GM18907 (cell line): Measurements from ENCODE around the gene PIWIL1.

Experiments used
- ATAC-seq: cut with Tn5 transposase; IDR thresholded peaks from one replicate; pipeline ENCODE4 v1.9.1; 2021; ENCODE audit warnings: mild to moderate bottlenecking, moderate library complexity; ENCODE audit not compliant: unreplicated experiment

PIWIL1 gene

DNA sequence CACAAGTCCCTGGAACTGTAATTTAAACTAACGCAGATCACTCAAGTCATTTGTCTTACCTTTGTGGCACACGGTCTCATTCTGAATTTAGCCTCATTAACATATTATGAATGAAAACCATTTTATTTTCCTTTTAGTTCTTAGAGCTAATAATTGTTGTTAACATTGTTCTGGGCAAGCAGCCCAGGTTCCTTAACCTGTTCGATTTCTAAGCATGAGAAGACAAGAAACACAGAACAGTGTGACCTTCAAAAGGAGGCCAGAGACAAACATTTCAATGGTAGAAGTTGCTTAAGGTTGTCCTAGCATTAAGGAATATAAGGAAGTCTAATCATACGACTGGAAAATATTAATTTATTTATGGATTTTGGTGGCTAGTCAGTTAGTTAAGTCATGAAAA, 35.2 kb downstream of the PIWIL1 start:
- ATAC-seq, result no peak

DNA sequence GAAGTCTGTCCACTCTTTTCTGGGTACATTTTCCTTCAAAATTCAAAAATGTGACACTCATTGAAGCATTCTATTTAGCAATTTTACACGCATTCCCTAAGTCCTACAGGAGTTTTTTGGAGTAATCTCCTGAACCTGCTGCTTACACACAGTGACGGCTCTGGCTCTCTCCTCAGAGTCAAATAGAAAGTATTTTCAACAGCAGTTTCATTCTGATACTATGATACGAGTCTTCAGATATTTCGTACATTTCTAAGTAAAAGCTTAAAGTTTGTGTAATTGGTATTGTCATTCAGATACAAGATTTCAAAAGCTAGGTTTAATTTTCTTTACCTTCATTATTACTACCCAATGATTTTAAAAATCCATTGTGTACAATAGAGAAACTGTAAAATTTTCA, 36.4 kb downstream of the PIWIL1 start:
- ATAC-seq, result no peak

DNA sequence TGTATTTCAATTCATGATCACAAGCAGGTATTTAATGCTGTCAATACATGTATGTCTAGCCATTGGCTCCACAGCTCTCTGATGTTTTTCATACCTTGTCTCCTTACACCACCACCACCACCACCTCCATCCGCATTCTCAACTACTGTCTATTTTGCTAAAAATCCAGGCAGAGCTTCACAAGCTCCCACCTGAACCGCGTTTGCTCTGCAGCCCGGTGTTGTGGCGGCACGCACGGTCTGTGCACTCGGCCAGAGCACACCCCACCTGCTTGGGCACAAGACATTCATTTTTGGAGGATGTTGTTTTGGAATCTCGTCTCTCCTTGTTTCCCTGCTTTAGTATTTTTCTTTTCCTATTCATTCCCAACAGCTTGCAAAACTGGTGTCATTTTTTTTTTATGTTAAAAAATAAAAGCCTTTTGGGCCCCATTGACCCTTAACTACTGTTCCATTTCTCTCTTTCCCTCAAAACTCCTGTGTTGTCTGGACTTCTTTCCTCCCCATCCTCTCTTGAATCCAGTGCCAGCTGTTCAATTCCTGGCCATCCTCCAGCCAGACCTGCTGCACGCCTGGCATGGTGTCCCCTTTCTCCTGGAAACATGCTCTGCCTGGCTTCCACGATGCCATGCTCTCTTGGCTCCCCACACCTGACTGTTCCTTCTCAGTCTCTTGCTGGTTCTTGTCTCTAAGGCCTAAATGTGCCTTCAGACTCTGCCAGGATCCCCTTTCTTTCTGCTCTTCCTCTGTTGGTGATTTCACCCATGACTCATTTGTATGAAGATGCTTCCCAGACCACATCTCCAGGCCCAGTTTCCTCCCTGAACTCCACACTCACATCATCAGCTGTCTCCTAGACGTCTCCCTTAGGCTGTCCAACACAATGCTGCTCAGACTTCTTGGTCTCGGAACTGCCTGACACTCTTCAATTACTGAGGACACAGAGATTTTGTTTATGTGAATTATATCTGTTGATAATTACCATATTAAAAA, 37.9 kb downstream of the PIWIL1 start:
- no peak for ATAC-seq

DNA sequence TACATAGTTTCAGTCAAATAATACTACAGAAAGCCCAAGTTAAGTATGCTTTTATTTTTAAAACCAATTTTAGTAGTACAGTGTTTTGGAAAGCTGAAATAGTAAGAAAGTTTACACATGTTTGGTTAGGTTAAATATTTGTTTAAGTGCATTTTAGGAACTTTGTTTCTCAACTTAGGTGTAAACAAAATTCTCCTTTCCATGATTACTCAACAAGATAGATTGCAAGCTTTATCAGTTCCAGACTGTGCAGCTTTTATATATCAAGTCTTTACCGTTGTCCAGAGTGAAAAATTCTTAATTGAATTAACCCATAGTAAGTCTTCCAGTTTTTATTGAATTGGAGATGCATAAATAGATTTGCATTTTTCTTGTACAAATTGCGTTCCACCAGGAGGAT, 45.1 kb downstream of the PIWIL1 start:
- ATAC-seq, result no peak

DNA sequence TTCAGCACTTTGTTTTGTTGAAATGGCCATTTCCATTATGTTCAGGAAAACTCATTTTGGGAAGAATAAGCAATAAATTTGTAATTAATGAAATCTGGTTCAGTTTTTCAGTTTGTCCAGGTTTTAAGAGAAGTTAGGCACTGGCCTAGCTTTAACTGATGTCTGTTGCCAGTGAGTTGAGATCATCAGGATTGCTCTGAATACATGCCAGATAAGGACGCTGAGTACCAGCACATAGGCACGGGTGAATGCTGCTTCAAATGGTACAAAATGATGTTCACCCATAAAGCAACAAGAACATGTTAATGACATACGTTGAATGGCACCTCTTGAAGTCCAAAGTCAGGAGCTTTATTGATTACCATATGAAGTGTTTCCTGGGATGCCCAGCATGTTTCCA, 46.5 kb downstream of the PIWIL1 start:
- no peak for ATAC-seq

DNA sequence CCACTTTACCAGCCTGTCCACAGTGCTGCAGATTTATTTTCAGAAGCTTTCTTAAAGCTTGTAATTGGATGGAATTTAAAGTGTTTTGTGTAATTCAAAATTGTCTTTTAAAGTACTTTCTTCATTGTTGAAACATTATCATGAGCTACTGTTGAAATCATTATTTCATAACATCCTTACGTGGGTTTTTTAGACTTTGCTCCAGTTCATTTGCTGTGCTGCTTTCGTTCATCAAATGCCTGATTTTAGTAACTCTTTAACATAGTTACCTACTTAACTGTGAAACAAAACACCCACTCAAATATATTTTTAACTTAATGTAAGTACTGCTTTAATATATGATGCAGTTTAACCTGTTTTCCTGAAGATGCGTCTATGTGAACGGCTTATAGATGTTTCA, 47.5 kb downstream of the PIWIL1 start:
- ATAC-seq, result no peak

DNA sequence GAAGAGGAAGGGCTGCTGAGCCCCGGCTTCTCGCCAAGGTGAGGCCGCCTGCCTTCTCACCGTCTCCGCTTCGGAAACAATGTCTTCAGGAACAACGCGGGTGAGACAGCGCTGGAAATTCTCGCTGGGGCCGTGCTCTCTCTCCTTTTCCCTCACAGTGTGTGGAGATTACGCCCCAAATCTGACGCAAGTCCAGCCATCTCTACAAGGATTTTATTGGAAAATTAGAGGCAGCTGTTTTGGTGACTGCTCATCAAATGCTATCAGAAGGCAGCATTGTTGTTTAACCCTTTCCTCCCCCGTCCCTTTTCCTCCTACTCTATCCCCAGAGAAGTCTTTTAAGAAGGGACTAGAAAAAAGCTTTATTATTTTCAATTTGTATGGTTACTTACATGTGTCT, 53.5 kb downstream of the PIWIL1 start:
- ATAC-seq, result no peak

DNA sequence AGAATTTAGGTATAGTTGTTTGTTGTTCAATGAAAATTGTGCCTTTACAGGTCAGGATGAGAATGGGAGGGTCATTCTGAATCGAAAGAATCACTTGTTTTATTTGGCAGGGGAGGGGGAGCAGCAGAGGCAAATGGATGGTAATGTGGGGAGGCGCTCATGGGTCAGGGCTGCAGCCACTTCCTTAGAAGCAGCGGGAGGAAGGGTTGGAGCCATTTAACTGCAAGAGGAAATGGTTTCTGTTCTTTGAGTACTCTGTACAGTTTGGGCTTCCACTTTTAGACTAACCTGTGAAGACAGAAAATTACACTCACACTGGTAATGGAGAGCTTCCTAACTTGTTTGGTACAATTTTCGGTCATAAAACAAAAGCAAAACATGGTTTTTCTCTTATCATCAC, 57.2 kb downstream of the PIWIL1 start:
- ATAC-seq, result no peak

DNA sequence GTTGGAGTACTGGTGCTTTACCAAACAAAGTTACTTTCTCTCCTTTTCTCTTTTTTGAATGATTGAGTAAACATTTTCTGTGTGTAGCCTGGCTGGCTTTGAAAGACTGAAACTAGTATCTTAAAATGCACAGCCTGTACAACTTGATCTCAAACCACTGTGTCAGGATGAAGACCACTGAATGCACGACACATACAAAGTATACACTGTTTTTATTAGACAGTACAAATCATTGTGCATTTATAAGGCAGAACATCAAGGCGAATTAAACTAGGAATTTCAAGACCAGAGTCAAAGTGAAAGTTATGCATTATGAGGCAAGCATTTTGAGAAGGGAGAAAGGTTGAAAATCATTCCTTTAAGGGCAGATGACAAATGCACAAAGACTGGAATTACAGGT, 59.0 kb downstream of the PIWIL1 start:
- ATAC-seq, result no peak

DNA sequence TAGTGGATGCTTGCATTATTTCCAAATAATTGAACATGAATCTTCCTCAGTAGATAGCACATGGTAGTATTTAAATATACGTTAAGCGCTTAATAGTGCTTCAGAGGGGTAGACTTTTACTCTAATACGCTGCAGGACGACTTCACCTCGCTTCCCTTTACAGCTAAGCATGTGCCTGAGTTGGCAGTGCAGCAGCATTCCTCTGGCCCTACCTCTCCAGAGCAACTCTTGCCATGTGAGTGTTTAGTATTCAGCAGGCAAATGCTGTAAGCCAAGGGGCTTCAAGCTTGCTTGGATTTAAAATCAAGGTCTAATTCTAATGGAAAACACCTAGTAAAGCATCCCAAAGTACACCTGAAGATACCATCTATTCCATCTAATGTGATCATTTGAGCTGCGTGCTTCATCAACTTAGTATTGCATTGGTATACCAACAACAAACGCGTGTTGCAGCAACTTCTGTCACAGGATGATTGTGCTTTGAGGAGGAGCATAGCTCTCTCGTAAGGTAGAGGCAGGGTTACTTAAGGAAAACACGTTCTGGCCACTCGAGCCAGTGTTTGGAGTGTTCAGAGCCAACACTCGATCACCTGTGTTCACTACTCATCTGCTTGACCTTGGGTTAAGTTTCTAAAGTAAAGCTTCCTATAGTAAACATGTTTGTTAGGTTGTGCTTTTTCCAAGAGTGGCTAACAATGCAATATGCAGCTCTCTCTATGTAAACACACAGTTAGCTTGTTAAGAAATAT, 60.6 kb downstream of the PIWIL1 start:
- ATAC-seq, result no peak

DNA sequence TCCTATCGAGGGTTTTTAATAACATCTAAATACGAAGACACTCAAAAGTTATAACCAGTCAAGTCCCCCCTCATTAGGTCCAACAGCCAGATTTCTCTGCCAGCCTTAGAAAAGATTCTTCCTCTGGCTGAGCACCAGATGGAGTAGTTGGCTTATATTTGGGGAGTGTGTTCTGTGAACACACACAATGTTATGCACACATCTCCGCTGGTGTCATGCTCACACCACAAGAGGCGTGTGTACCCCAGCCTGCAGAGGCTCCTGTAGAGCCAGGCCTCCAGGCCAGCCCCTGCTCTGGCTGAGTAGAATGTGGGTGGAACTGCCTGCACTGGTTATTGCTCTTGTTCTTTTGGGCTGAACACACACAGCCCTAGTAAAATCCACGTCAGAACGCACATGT, 64.0 kb downstream of the PIWIL1 start:
- no peak for ATAC-seq

DNA sequence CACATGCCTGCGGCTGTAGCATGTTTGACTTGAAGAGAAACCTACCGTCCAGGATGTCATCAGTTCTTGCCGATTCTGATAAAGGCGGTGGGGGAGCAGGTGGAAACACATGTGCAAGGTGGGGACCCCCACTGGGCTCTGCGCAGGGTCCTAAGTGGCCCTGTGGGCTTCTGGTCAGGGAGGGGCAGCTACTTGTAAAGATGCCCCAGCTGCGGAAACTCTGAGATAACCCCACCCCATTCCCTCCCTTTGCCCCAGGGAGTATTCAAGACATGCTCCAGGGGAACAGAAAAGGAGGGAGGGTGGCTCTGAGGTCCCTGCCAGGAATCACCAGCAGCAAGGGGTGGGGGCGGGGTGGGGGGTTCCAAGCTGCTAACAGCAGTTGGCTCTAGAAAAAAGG, 67.6 kb downstream of the PIWIL1 start:
- ATAC-seq, result no peak

DNA sequence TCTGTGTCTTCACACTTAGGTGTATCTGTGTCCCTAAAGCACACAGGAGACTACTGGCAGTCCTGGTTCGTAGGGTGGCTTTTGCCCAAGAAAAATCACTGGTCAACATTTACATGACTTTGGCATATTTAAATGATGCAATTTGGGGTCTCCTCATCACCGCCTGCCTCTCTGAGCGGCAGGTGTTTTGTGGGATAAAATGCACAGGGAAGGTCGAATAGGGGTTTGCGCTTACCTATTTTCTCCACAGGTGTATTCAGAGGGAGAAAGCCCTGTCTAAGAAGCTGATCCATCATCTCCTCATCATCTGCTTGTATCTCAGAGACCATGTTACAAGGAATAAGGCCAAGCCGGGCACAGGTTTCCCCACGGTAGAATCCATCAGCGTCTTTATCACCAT, 74.7 kb downstream of the PIWIL1 start:
- ATAC-seq, result no peak

DNA sequence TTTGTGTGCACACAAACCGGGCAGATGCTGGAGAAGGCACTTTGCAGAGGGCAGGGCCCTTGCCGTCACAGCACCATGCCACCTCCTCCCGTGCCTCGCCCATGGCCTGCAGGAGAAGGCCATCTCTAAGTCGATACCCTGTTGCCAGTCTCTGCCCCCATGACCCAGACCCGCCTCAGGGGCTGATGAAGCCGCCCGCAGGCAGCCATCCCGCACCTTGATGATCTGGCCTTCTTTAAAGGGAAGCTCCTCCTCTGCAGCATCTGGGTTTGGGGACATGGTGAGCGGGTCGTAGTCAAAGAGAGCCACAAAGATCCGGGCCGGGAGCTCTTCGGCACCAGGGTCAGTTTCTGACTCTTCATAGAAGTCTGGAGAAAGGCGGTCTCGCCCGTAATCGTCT, 76.2 kb downstream of the PIWIL1 start:
- no peak for ATAC-seq

DNA sequence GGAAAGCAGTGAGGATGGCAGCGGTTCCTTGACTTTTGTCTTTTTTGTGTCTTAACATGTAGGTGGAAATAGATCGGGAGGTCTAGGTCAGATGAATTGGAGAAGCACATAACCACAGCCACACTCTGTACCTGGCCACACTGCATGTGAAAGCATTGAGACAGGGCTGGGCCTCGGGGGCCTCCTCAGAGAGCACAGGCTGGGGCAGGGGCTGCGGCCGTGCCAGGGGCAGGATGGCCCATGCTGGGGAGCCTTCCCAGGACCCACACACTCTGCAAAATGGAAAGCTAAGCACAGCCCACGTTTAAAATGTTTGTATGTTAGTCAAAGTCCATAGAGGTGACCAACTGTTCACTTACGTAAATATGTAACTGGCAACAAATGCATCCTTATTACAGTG, 76.7 kb downstream of the PIWIL1 start:
- ATAC-seq, result no peak

DNA sequence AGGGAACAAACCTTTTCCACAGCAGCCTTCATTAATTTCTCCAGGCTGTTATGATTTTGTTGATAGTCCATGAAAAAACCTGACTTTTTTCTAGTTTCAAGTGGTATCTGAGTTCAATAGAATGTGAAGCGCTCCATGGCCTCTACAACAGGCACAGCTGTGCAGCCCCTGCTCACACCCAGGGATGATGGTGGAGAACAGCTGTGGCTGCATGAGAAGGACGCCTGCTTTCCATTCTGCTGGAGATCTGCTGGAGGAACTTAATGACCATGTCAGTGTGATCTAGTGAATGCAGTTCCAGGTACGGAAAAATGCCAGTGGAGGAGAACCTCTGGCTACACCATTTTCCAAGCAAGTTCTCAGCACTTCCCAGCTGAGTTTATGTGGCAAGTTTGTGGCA, 80.6 kb downstream of the PIWIL1 start:
- ATAC-seq, result no peak

DNA sequence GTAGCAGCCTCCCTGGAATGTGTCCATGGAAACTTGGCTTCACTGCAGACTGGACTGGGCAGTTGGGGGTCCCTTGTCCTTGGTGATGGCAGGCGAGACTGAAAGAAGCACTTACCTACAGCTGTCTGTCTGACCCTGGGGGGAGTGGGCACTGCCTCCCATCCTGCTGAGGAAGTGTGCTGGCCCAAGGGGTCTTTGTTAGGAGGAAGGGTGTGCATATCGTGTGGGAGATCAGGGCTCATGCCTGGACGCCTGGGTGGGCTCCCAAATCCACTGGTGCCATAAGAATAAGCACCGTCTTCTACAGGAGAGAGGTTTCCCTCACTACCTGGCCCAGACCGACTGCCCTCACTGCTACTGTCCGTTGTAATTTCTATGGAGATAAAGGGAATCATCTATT, 81.4 kb downstream of the PIWIL1 start:
- no peak for ATAC-seq

DNA sequence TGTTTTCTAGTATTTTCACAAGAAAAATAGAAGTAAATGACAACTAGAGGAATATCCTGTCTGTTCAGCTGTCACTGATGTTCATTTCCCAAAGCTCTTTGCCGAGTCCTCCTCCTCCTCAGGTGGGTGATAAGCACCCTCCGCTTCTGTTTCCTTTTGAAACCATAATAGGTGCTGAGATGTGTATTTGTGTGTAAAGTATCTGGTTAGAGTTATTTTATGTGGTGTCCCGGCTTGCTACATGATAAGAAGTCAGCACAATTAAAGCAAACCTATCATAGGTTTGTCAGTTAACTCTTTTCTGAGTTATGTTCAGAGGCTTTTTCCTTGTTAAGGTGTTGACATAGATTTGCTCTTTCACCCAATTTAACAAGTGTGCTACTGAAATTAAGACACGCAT, 82.4 kb downstream of the PIWIL1 start:
- ATAC-seq, result no peak

DNA sequence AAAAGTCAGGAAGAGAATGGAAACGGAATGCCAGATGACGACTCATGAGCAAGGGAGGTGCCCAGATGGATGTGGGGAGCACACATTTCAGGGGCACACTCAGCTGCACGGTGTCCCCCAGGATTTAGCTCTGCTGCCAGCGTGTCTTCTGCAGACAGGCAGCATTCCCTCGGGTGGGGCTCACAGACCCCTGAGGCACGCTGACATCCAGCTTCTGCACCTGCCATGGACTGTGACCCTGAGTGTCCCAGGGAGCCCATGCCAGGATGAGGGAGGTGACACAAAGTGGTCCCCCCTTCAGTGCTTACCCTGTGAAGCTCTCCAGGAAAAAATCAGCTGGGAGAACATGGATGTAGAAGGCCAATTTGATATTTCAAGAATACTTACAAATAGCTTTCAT, 84.2 kb downstream of the PIWIL1 start:
- ATAC-seq, result no peak
